Measurements from ENCODE around the gene SPSB2. TPM values are rescaled to one million over a fixed set of nuclear protein-coding genes. Genes with fewer than 3 reads are reported as not detected.
A peak's percentile ranks its signal among the peaks of the same experiment; 100 is the strongest.

Gene SPSB2
- total and polyA plus RNA-seq, 11 donors: 2.3 to 6.6 (median 3.5) TPM

DNA sequence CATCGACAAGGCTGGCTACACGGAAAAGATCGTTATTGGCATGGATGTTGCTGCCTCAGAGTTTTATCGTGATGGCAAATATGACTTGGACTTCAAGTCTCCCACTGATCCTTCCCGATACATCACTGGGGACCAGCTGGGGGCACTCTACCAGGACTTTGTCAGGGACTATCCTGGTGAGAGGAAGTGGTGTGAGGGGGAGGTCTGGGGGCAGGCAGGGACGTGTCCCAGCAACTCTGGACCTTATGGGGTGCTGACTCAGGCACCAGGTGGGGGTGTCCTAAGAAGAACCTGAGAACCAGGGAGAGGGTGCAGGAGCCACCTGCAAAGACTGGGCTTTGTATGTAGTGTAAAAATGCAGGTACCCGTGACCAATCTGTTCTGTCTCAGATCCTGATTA lies 46.5 kb upstream of the SPSB2 start:
- peaks cover 0 to 35% (median 10%) of the 10 kb centered on the region in 12 donors for H3K4me1 ChIP-seq
- DNase-seq: peak in 1 of 5 donors; percentile 3
- no peak for TF ChIP-seq POLR2A (IDR thresholded peaks at IDR 0.05)
- TF ChIP-seq, protein P1, sequence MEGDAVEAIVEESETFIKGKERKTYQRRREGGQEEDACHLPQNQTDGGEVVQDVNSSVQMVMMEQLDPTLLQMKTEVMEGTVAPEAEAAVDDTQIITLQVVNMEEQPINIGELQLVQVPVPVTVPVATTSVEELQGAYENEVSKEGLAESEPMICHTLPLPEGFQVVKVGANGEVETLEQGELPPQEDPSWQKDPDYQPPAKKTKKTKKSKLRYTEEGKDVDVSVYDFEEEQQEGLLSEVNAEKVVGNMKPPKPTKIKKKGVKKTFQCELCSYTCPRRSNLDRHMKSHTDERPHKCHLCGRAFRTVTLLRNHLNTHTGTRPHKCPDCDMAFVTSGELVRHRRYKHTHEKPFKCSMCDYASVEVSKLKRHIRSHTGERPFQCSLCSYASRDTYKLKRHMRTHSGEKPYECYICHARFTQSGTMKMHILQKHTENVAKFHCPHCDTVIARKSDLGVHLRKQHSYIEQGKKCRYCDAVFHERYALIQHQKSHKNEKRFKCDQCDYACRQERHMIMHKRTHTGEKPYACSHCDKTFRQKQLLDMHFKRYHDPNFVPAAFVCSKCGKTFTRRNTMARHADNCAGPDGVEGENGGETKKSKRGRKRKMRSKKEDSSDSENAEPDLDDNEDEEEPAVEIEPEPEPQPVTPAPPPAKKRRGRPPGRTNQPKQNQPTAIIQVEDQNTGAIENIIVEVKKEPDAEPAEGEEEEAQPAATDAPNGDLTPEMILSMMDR (IDR thresholded peaks at IDR 0.05): no peak
- H3K36me3 ChIP-seq: peaks cover 0 to 13% (median 0%) of the 10 kb centered on the region in 9 donors
- intact Hi-C loops (cut with DNase I): no loop called here
- no peak overlapping the region for H3K4me3 ChIP-seq
- H3K27me3 ChIP-seq: peaks cover 0 to 4% (median 0%) of the 10 kb centered on the region in 9 donors
- no peak overlapping the region for H3K27ac ChIP-seq
- ATAC-seq: no peak
- no peaks in the 10 kb centered on the region for H3K9me3 ChIP-seq
- WGBS, 4 donors: 68 to 82% (median 74%) methylated on average over 7 of the region's 7 CpGs

DNA sequence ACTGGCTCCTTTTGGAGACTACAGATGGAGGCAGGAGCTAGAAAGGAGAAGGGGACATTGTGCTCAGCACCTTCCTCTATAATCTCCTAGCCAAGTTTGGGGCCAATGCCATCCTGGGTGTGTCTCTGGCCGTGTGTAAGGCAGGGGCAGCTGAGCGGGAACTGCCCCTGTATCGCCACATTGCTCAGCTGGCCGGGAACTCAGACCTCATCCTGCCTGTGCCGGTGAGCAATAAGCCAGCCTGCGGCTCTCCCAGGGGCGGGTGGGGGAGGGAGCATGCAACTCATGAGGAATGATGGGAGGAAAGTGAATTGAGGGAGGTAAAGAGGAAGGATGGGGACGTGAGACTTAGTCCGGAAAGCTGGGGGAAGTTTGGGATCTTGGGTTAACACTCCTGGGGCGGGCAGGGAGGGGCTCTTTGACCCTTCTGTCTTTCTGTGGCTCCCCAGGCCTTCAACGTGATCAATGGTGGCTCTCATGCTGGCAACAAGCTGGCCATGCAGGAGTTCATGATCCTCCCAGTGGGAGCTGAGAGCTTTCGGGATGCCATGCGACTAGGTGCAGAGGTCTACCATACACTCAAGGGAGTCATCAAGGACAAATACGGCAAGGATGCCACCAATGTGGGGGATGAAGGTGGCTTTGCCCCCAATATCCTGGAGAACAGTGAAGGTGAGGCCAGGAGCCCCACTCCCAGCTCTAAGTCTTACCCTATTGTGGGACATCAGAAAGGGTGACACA lies 44.6 kb upstream of the SPSB2 start:
- H3K4me3 ChIP-seq: no peak overlapping the region
- 80 to 85% (median 82%) methylated on average over 13 to 14 of the region's 14 CpGs for WGBS, 4 donors
- intact Hi-C loops (cut with DNase I): no loop called here
- H3K9me3 ChIP-seq: no peaks in the 10 kb centered on the region
- peaks cover 0 to 13% (median 0%) of the 10 kb centered on the region in 9 donors for H3K36me3 ChIP-seq
- ATAC-seq (no peak), DNase-seq (peak in 1 of 5 donors; percentile 2)
- peaks cover 0 to 14% (median 0%) of the 10 kb centered on the region in 9 donors for H3K27me3 ChIP-seq
- no peak overlapping the region for H3K27ac ChIP-seq
- H3K4me1 ChIP-seq: peaks cover 0 to 24% (median 8%) of the 10 kb centered on the region in 12 donors
- TF ChIP-seq POLR2A (IDR thresholded peaks at IDR 0.05): no peak
- TF ChIP-seq, protein P1 (IDR thresholded peaks at IDR 0.05): no peak

- H3K4me1 ChIP-seq: peaks cover 0 to 19% (median 8%) of the 10 kb centered on the region in 12 donors
- no peak overlapping the region for H3K27ac ChIP-seq
- H3K27me3 ChIP-seq: peaks cover 0 to 14% (median 0%) of the 10 kb centered on the region in 9 donors
- intact Hi-C loops (cut with DNase I): no loop called here
- ATAC-seq: no peak
- DNase-seq: peak in 1 of 5 donors; percentile 25
- H3K36me3 ChIP-seq: peaks cover 0 to 13% (median 0%) of the 10 kb centered on the region in 9 donors
- H3K4me3 ChIP-seq: no peak overlapping the region
- 89 to 97% (median 91%) methylated on average over 11 of the region's 11 CpGs for WGBS, 4 donors
- TF ChIP-seq, protein P1 (IDR thresholded peaks at IDR 0.05): no peak
- TF ChIP-seq POLR2A (IDR thresholded peaks at IDR 0.05): no peak
- no peaks in the 10 kb centered on the region for H3K9me3 ChIP-seq
Observed at GRCh38 chr12:6916426-6917200, 43.5 kb upstream of the SPSB2 start.

GRCh38 chr12:6915789-6916285 lies 42.7 kb upstream of the SPSB2 start:
- peaks cover 0 to 12% (median 0%) of the 10 kb centered on the region in 9 donors for H3K36me3 ChIP-seq
- H3K27ac ChIP-seq: peak overlapping the region in 1 of 12 donors; percentile 89
- no peaks in the 10 kb centered on the region for H3K9me3 ChIP-seq
- H3K4me1 ChIP-seq: peaks cover 0 to 19% (median 8%) of the 10 kb centered on the region in 12 donors
- intact Hi-C loops (cut with DNase I): no loop called here
- 78 to 85% (median 83%) methylated on average over 13 to 14 of the region's 14 CpGs for WGBS, 4 donors
- TF ChIP-seq, protein P1 (IDR thresholded peaks at IDR 0.05): no peak
- no peak for TF ChIP-seq POLR2A (IDR thresholded peaks at IDR 0.05)
- DNase-seq (peak in 1 of 5 donors; percentile 40), ATAC-seq (peak in 1 of 4 donors; percentile 1)
- peak overlapping the region in 4 of 12 donors; percentile 57 to 84 (median 74) for H3K4me3 ChIP-seq
- peaks cover 0 to 14% (median 0%) of the 10 kb centered on the region in 9 donors for H3K27me3 ChIP-seq

All from heart left ventricle (tissue), 16 donors.